ENCODE data around the gene MAP1LC3B2.

MAP1LC3B2 gene

GRCh38 chr12:116626153-116626552, 67.0 kb downstream of the MAP1LC3B2 start:
- peaks cover 40% of the 10 kb centered on the region for H3K27me3 ChIP-seq (ENCODE audit: control insufficient read depth, insufficient read depth, low read length)
- no peak overlapping the region for H3K9ac ChIP-seq (ENCODE audit: low read depth, low read length)
- H3K4me2 ChIP-seq (ENCODE audit: low read length), result no peak overlapping the region
- no peak overlapping the region for H3K4me3 ChIP-seq (ENCODE audit: low read length)
- no peaks in the 10 kb centered on the region for H3K4me1 ChIP-seq (ENCODE audit: control insufficient read depth, insufficient read depth, low read length)
- no peaks in the 10 kb centered on the region for H3K9me3 ChIP-seq (replicated peaks; ENCODE audit: low read length)
- no peaks in the 10 kb centered on the region for H3K36me3 ChIP-seq (ENCODE audit: insufficient read depth, low read length)

All from skeletal muscle satellite cell (primary cell).